Measurements from ENCODE around the gene GRIK5. TPM values are rescaled to one million over a fixed set of nuclear protein-coding genes. Genes with fewer than 3 reads are reported as not detected.

The GRIK5 gene
- total and polyA plus RNA-seq, 2 of the 8 experiments (the other 6 are each of a cell fraction or from before 2014, with no cell fraction given), result 17.8 to 42.9 TPM

- TF ChIP-seq CHD2 (IDR thresholded peaks at IDR 0.05; ENCODE audit: low read length) (no peak), CBX8 (IDR thresholded peaks at IDR 0.05; ENCODE audit: borderline replicate concordance, low read depth, low read length) (no peak)
These were observed 9.3 kb upstream of the GRIK5 start (continued) for GRCh38 chr19:42079276-42079669.
